ENCODE results near the gene ELK1.

The ELK1 gene

GRCh38 chrX:47595716-47596251, 54.6 kb downstream of the ELK1 start:
- H3K27ac ChIP-seq (ENCODE audit: extremely low read depth, low read depth, low read length), result no peak overlapping the region
- POLR2A ChIA-PET, result no interaction called here
- CTCF ChIA-PET, result interaction anchor here (0.6 to 1.2 kb wide), 2 partner anchors 13 to 27 kb away, joined by 3 read pairs; partner anchors contain the start of gene TIMP1

More at GRCh38 chrX:47595716-47596251, 54.6 kb downstream of the ELK1 start:
- TF ChIP-seq ZNF626 (tag by site-specific recombination; IDR thresholded peaks at IDR 0.05) (no peak), ZNF670 (tag by site-specific recombination; IDR thresholded peaks at IDR 0.05; ENCODE audit: low read depth) (no peak), ZNF114 (tag by site-specific recombination; IDR thresholded peaks at IDR 0.05) (no peak), ZNF324 (tag by site-specific recombination; IDR thresholded peaks at IDR 0.05) (no peak), ZNF223 (tag by site-specific recombination; IDR thresholded peaks at IDR 0.05) (no peak), ZNF112 (tag by site-specific recombination; IDR thresholded peaks at IDR 0.05) (no peak), AEBP2 (tag by site-specific recombination; IDR thresholded peaks at IDR 0.05; ENCODE audit: borderline replicate concordance) (no peak), KLF9 (tag by site-specific recombination; IDR thresholded peaks at IDR 0.05; ENCODE audit: low read depth) (no peak), ZNF311 (tag by site-specific recombination; IDR thresholded peaks at IDR 0.05; ENCODE audit: borderline replicate concordance) (no peak), ZNF518A (tag by site-specific recombination; conservative IDR thresholded peaks at IDR 0.05; ENCODE audit: low read depth) (no peak), INSM2 (tag by site-specific recombination; IDR thresholded peaks at IDR 0.05) (no peak), ZNF157 (tag by site-specific recombination; IDR thresholded peaks at IDR 0.05) (no peak), GLIS1 (tag by site-specific recombination; IDR thresholded peaks at IDR 0.05) (no peak), ZSCAN23 (tag by site-specific recombination; IDR thresholded peaks at IDR 0.05) (no peak), ZNF426 (tag by site-specific recombination; IDR thresholded peaks at IDR 0.05) (no peak), ZBTB7A (tag by site-specific recombination; IDR thresholded peaks at IDR 0.05; ENCODE audit: low read depth) (no peak), RBAK (tag by site-specific recombination; IDR thresholded peaks at IDR 0.05) (no peak)
- Histone ChIP-seq H3K9me3 (ENCODE audit: control insufficient read depth, insufficient read depth, low read depth, low read length) (no peaks in the 10 kb centered on the region; the same call in 1 of the 2 replicates), H3K4me3 (ENCODE audit: low read depth, low read length) (no peak overlapping the region), H3K4me1 (ENCODE audit: control insufficient read depth, insufficient read depth, low read length) (no peaks in the 10 kb centered on the region), H3K36me3 (ENCODE audit: control insufficient read depth in 2 of 2, insufficient read depth in 1 of 2, low read length in 2 of 2) (no peaks in the 10 kb centered on the region)
